ENCODE results near the gene JAKMIP2.

Gene JAKMIP2

GRCh38 chr5:147788023-147788422 lies 5.5 kb upstream of the JAKMIP2 start:
- DNase-seq (ENCODE audit: low read depth in 2 of 2): no peak

DNA sequence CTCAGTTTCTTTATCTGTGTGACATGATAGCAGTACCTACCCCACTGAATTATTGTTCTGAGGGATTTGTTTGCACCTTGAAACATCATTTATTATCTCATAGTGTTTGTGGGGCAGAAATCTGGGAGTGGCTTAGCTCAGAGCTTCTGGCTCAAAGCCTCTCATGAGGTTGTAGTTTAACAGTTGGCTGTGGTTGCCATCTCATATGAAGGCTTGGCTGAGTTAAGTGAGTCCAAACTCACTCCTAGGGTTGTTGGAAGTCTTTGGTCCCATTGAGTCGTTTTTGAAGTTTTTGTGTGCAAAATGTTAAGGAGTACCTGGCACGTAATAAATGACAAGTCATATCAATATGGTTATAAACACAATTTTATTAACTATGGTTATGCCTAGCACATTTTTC lies 3.6 kb upstream of the JAKMIP2 start:
- DNase-seq (ENCODE audit: low read depth in 2 of 2): no peak

GRCh38 chr5:147784146-147784987 lies 1.8 kb upstream of the JAKMIP2 start:
- no peak for DNase-seq (ENCODE audit: low read depth in 2 of 2)

GRCh38 chr5:147780924-147781573 lies 1.5 kb downstream of the JAKMIP2 start:
- DNase-seq (ENCODE audit: low read depth in 2 of 2): no peak

DNA sequence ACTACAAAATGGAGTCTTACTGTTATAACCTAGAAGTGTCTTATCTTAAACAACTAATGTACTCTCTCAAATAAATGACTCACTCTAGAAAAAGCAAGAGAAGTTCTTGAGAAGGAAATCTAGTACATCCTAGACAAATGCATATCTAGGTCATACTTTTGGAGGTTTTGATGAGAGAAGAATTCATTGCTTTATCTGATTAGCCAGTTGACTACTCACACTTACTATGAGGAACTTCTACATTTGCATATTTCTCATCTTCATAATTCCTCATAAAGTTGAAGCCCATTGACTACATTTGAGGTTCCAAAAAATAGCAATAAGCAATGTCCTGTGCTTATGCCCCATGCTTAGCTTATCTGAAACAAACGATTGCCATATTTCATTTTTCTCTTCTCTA lies 2.8 kb downstream of the JAKMIP2 start:
- DNase-seq (ENCODE audit: low read depth in 2 of 2): no peak

GRCh38 chr5:147776989-147777388 lies 5.5 kb downstream of the JAKMIP2 start:
- DNase-seq (ENCODE audit: low read depth in 2 of 2): no peak

GRCh38 chr5:147773587-147773986 lies 8.9 kb downstream of the JAKMIP2 start:
- no peak for DNase-seq (ENCODE audit: low read depth in 2 of 2)

DNA sequence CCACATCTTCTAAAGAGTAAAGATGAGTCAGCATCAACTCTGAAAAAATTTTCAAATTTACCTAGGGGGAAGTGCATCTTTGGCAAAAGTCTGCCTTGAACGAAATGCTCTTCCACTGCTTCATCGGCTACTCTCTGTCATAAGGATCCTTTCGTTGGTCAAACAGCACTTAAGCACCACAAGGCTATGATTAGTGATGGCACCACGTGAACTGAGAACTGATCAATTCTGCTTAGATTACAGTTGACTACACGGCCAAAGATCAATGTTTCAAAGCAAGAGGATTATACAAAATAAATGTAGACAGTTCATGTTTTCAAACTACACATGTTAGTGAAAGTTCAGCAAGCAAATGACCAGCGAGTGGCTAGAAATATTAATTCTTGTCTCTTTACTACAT lies 9.4 kb downstream of the JAKMIP2 start:
- DNase-seq (ENCODE audit: low read depth in 2 of 2): no peak

DNA sequence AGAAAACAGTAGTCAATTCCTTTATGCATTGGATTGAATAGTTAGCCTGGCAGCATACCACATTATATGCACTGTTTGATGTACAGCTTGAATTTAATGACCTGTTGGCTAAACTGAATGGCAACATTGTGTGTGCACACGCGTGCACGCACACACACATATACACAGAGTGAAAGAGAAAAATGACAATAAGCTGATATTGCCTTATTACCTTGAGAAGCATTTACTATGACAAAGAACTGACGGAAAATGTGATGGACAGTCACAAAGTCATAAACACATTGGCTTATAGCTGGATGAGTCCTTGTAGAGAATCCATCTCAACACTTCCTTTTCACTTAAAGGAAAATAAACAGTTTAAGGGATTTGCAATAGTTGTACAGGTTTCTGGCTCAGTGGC lies 15.5 kb downstream of the JAKMIP2 start:
- DNase-seq (ENCODE audit: low read depth in 2 of 2): no peak

DNA sequence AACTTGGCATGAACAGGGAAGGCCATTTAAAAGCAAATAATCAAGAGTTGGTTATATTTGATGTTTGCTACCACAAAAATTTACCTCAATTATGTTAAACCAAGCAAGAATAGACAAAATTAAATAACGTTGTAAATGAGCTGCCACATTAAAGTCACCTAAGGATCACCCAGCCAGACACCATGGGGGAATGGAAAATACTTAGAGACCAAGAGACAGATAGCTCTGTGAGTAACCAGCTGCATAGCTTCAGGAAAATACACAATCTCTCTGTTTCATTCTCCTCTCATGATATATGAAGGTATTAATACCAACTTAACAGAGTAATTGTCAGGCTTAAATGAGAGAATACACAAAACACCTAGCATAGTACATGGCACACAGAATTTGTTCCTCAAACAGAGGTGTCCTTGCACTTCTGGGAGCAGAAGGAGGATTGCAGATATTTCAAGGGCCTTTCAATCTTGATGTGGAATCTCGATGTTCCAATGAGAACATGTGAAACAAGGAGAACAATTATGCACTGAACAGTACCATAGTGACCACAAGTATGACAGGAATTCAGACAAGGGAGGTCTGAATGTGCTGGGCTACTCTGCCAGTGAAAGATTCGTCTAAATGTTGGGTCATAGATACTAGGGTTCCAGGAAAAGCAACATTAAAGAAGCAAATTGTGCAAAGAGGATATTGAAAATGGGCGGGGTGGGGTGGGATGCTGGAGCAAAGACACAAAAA lies 18.6 kb downstream of the JAKMIP2 start:
- DNase-seq (ENCODE audit: low read depth in 2 of 2): no peak

GRCh38 chr5:147760086-147760875 lies 22.2 kb downstream of the JAKMIP2 start:
- no peak for DNase-seq (ENCODE audit: low read depth in 2 of 2)

- no peak for DNase-seq (ENCODE audit: low read depth in 2 of 2)
Observed at GRCh38 chr5:147759441-147759840, 23.1 kb downstream of the JAKMIP2 start.

- DNase-seq (ENCODE audit: low read depth in 2 of 2): no peak
Observed at GRCh38 chr5:147756566-147756965, 26.0 kb downstream of the JAKMIP2 start.

DNA sequence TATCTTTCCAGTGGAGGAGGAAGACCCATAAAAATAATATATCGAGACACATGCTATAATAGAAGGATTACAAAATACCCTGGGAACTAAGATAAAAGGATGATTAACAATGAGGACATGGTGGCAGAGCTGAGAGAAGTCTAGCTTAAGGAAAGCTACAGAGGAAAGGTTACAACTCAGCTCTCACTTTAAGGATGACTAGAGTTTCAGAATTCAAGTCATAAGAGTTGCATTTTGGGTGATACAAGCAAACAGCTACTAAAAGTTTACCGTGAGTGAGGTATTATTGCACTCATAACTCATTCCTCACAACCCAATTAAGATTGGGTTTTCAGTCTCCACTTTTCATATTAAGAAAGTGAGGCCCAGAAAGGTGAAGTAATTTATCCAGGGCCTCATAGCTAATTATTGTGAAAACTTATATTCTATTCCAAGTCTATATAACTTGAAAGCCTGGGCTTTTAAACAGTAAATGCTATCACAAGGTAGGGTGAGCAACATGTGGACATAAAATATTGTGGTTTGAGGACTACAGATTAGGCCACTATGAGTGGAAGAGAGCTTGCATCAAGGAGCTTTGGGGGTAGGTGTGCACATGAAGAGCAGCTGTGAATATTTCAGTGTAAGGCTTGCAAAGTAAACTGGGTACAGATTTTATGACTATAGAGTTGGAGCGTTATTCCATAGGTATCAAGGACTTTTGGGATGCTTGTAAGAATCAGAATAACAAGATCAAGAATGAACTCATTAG lies 28.0 kb downstream of the JAKMIP2 start:
- DNase-seq (ENCODE audit: low read depth in 2 of 2): no peak

GRCh38 chr5:147753765-147754164 lies 28.8 kb downstream of the JAKMIP2 start:
- DNase-seq (ENCODE audit: low read depth in 2 of 2): no peak

DNA sequence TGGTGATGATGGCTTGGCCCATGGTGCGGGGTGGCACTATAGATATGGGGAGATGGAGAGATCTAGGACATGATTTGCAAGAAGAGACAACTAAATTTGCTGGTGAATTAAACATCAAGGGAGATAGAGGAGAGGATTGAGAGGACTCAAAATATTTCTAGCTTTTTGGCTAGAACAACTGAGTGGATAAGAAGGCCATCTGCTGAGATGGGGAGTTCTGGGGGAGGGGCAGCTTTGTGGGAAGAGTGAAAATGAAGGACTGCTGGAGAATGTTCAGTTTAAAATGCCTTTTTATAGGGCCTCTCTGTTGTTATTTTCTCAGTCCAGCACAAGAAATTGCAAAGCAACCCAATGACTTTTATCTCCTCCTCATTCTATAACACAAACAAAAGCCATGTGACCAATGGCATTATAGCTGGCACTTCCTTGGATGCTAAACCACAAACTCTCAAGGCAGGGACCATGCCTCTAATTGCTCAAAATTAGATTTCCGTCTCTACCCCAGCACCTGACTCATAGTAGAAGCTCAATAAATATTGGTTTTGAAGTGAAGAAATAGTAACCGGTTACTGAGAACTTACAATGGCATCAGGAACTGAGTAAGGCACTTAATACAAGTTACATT lies 29.8 kb downstream of the JAKMIP2 start:
- DNase-seq (ENCODE audit: low read depth in 2 of 2): no peak

DNA sequence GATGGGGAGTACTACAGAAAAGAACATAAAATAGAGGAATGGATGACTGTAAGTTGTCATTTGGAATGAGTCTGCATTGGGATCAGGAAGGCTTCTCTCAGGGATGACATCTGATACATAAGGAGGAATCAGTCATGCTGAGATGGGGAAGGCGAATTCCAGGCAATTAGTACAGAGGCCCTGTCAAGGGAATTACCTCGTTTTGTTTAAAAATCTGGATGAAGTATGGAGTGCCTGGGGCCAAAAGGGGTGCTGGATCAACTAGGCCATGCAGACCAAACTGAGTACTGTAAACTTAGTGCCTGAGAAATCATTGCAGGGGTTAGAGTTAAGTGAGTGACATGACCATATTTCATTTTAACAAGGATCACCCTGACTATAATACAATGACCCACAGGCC lies 30.5 kb downstream of the JAKMIP2 start:
- DNase-seq (ENCODE audit: low read depth in 2 of 2): no peak

DNA sequence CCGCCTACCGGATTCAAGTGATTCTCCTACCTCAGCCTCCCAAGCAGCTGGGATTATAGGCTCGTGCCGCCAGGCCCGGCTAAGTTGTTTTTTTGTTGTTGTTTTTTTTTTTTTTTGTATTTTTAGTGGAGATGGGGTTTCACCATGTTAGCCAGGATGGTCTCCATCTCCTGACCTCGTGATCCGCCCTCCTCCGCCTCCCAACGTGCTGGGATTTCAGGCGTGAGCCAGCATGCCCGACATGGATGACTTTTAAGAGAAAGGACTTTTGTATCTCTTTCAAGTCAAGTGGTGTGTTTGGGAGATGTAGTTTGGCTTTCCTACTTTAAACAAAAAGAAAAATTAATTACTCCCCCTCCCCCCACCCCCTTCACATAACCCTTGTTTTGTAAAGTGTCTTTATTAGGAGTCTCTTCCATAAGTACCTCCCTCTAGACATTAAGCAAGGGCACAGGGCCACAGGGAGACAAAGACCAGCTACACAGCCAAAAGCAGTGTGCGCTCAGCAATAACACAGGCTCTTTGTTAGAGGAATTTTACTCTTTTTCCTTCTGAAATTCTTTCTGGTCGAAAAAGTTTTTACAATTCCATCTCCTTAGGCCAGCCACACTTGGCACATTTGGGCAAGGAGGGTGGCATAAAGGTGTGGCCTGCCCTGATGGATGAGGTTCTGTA lies 31.2 kb downstream of the JAKMIP2 start:
- no peak for DNase-seq (ENCODE audit: low read depth in 2 of 2)

- DNase-seq (ENCODE audit: low read depth in 2 of 2): no peak
Observed at GRCh38 chr5:147750065-147750464, 32.5 kb downstream of the JAKMIP2 start.

- no peak for DNase-seq (ENCODE audit: low read depth in 2 of 2)
Observed at GRCh38 chr5:147748590-147748989, 33.9 kb downstream of the JAKMIP2 start.
